ENCODE data around the gene CATSPERE. TPM values are rescaled to one million over a fixed set of nuclear protein-coding genes. Genes with fewer than 3 reads are reported as not detected.

Gene CATSPERE
- total RNA-seq, 1 donor from 2014 or later: 1.1 TPM

DNA sequence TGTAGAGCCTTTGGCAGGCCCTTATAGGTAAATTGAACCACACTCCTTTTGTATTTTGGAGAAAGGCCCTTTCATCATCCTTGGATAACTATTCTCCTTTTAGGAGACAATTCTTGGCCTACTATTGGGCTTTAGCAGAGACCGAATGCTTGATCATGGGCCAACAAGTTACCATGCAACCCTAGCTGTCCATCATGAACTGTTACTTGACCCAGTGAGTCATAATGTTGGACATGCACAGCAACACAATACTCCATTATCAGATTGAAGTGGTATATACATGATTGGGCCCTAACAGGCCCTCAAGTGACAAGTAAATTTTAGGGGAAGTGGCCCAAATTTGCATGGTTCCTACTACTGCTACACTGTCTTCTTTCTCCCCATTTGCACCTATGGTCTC lies 84.4 kb downstream of the CATSPERE start:
- Histone ChIP-seq H3K4me2 (ENCODE audit: low read length) (no peak overlapping the region), H3K4me3 (ENCODE audit: insufficient read depth, low read depth, low read length) (no peak overlapping the region), H3K27ac (ENCODE audit: low read depth, low read length) (no peak overlapping the region), H3K79me2 (ENCODE audit: insufficient read depth, low read length) (no peaks in the 10 kb centered on the region), H3K27me3 (ENCODE audit: insufficient read depth, low read length) (no peaks in the 10 kb centered on the region), H3K9ac (ENCODE audit: low read length) (no peak overlapping the region), H3K4me1 (ENCODE audit: insufficient read depth, low read length) (no peaks in the 10 kb centered on the region), H3K9me3 (ENCODE audit: insufficient read depth, low read depth, low read length) (no peaks in the 10 kb centered on the region), H4K20me1 (ENCODE audit: insufficient read depth, low read length) (no peaks in the 10 kb centered on the region), H3K36me3 (ENCODE audit: insufficient read depth, low read length) (no peaks in the 10 kb centered on the region), H2AFZ (ENCODE audit: low read depth, low read length) (no peak overlapping the region)
- H3K4me3 Mint-ChIP-seq (ENCODE audit: unreplicated experiment): no peak overlapping the region
- H3K9me3 Mint-ChIP-seq (ENCODE audit: unreplicated experiment): peaks cover 12% of the 10 kb centered on the region
- H3K27me3 Mint-ChIP-seq (ENCODE audit: low read depth, unreplicated experiment): no peaks in the 10 kb centered on the region
- H3K27ac Mint-ChIP-seq (ENCODE audit: unreplicated experiment): no peak overlapping the region
- TF ChIP-seq, protein P1, sequence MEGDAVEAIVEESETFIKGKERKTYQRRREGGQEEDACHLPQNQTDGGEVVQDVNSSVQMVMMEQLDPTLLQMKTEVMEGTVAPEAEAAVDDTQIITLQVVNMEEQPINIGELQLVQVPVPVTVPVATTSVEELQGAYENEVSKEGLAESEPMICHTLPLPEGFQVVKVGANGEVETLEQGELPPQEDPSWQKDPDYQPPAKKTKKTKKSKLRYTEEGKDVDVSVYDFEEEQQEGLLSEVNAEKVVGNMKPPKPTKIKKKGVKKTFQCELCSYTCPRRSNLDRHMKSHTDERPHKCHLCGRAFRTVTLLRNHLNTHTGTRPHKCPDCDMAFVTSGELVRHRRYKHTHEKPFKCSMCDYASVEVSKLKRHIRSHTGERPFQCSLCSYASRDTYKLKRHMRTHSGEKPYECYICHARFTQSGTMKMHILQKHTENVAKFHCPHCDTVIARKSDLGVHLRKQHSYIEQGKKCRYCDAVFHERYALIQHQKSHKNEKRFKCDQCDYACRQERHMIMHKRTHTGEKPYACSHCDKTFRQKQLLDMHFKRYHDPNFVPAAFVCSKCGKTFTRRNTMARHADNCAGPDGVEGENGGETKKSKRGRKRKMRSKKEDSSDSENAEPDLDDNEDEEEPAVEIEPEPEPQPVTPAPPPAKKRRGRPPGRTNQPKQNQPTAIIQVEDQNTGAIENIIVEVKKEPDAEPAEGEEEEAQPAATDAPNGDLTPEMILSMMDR (IDR thresholded peaks at IDR 0.05; ENCODE audit: insufficient read depth, low read depth, low read length): no peak
- no peak for TF ChIP-seq EZH2 (IDR thresholded peaks at IDR 0.05; ENCODE audit: insufficient read depth, low read length)
- DNase-seq (ENCODE audit: low read depth) (peak; percentile 14), FAIRE-seq (no peak)
- H3K36me3 Mint-ChIP-seq (ENCODE audit: low read depth, unreplicated experiment): peaks cover 6% of the 10 kb centered on the region
- H3K4me1 Mint-ChIP-seq (ENCODE audit: low read depth, unreplicated experiment): no peaks in the 10 kb centered on the region

DNA sequence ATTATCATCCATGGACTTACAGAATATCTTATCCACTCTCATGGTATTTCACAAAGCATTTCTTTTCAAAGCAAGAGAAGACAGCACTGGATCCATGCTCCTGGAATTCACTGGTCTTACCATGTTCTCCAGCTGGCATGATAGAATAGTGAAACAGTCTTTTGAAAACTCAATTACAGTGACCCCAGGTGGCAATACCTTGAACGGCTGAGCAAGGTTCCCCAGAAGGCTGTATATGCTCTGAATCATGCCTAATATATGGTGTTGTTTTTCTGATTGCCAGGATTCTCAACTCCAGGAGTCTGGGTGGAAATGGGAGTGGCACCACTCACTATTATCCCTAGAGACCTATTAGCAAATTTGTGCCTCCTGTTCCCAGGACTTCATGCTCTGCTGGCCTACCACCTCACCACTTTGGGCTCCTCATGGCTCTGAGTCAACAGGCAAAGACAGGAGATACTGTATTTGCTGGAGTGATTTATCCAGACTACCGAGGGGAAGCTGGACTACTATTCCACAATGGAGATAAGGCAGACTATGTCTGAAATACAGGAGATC lies 87.6 kb downstream of the CATSPERE start:
- no peak overlapping the region for H3K4me3 ChIP-seq (ENCODE audit: insufficient read depth, low read depth, low read length)
- TF ChIP-seq, protein P1 (IDR thresholded peaks at IDR 0.05; ENCODE audit: insufficient read depth, low read depth, low read length): no peak
- no peak for TF ChIP-seq EZH2 (IDR thresholded peaks at IDR 0.05; ENCODE audit: insufficient read depth, low read length)
- no peaks in the 10 kb centered on the region for H3K9me3 ChIP-seq (ENCODE audit: insufficient read depth, low read depth, low read length)
- H4K20me1 ChIP-seq (ENCODE audit: insufficient read depth, low read length): no peaks in the 10 kb centered on the region
- DNase-seq (ENCODE audit: low read depth): no peak
- H3K36me3 Mint-ChIP-seq (ENCODE audit: low read depth, unreplicated experiment): peaks cover 9% of the 10 kb centered on the region
- H3K4me2 ChIP-seq (ENCODE audit: low read length): no peak overlapping the region
- no peak overlapping the region for H3K9ac ChIP-seq (ENCODE audit: low read length)
- no peaks in the 10 kb centered on the region for H3K36me3 ChIP-seq (ENCODE audit: insufficient read depth, low read length)
- no peaks in the 10 kb centered on the region for H3K27me3 Mint-ChIP-seq (ENCODE audit: low read depth, unreplicated experiment)
- H3K4me1 ChIP-seq (ENCODE audit: insufficient read depth, low read length): no peaks in the 10 kb centered on the region
- H2AFZ ChIP-seq (ENCODE audit: low read depth, low read length): no peak overlapping the region
- H3K79me2 ChIP-seq (ENCODE audit: insufficient read depth, low read length): no peaks in the 10 kb centered on the region
- H3K27ac ChIP-seq (ENCODE audit: low read depth, low read length): no peak overlapping the region
- H3K27me3 ChIP-seq (ENCODE audit: insufficient read depth, low read length): no peaks in the 10 kb centered on the region
- no peaks in the 10 kb centered on the region for H3K4me1 Mint-ChIP-seq (ENCODE audit: low read depth, unreplicated experiment)
- no peak overlapping the region for H3K4me3 Mint-ChIP-seq (ENCODE audit: unreplicated experiment)
- FAIRE-seq: no peak
- peaks cover 10% of the 10 kb centered on the region for H3K9me3 Mint-ChIP-seq (ENCODE audit: unreplicated experiment)
- no peak overlapping the region for H3K27ac Mint-ChIP-seq (ENCODE audit: unreplicated experiment)

DNA sequence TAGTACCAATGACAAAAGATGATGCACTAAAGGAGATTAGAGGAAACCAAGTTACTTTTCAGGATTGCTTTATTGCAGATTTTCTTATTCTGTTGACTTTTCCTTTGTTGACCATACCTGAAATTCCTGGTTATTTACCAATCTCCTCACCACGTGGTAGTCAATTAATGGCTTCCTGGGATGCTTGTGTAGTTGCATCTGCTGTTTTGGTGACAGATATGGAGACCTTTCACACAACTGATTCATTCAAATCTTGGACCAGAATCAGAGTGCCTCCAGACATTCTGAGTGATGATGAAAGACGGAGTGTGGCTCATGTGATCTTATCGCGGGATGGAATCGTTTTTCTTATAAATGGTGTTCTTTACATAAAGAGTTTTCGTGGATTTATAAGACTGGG lies 91.3 kb downstream of the CATSPERE start:
- Histone ChIP-seq H3K27me3 (ENCODE audit: insufficient read depth, low read length) (no peaks in the 10 kb centered on the region), H4K20me1 (ENCODE audit: insufficient read depth, low read length) (no peaks in the 10 kb centered on the region), H3K36me3 (ENCODE audit: insufficient read depth, low read length) (no peaks in the 10 kb centered on the region), H3K9ac (ENCODE audit: low read length) (no peak overlapping the region), H3K79me2 (ENCODE audit: insufficient read depth, low read length) (no peaks in the 10 kb centered on the region), H3K27ac (ENCODE audit: low read depth, low read length) (no peak overlapping the region), H3K4me2 (ENCODE audit: low read length) (no peak overlapping the region), H2AFZ (ENCODE audit: low read depth, low read length) (no peak overlapping the region), H3K4me1 (ENCODE audit: insufficient read depth, low read length) (no peaks in the 10 kb centered on the region), H3K4me3 (ENCODE audit: insufficient read depth, low read depth, low read length) (no peak overlapping the region), H3K9me3 (ENCODE audit: insufficient read depth, low read depth, low read length) (no peaks in the 10 kb centered on the region)
- Mint-ChIP-seq H3K4me1 (ENCODE audit: low read depth, unreplicated experiment) (no peaks in the 10 kb centered on the region), H3K4me3 (ENCODE audit: unreplicated experiment) (no peak overlapping the region), H3K36me3 (ENCODE audit: low read depth, unreplicated experiment) (peaks cover 5% of the 10 kb centered on the region), H3K9me3 (ENCODE audit: unreplicated experiment) (no peaks in the 10 kb centered on the region), H3K27ac (ENCODE audit: unreplicated experiment) (no peak overlapping the region), H3K27me3 (ENCODE audit: low read depth, unreplicated experiment) (no peaks in the 10 kb centered on the region)
- FAIRE-seq (no peak), DNase-seq (ENCODE audit: low read depth) (no peak)
- TF ChIP-seq EZH2 (IDR thresholded peaks at IDR 0.05; ENCODE audit: insufficient read depth, low read length): no peak
